ENCODE results near the gene SUPT16H. TPM values are rescaled to one million over a fixed set of nuclear protein-coding genes. Genes with fewer than 3 reads are reported as not detected.

Gene SUPT16H
- total RNA-seq, 1 experiment from 2014 or later: 65.4 TPM

DNA sequence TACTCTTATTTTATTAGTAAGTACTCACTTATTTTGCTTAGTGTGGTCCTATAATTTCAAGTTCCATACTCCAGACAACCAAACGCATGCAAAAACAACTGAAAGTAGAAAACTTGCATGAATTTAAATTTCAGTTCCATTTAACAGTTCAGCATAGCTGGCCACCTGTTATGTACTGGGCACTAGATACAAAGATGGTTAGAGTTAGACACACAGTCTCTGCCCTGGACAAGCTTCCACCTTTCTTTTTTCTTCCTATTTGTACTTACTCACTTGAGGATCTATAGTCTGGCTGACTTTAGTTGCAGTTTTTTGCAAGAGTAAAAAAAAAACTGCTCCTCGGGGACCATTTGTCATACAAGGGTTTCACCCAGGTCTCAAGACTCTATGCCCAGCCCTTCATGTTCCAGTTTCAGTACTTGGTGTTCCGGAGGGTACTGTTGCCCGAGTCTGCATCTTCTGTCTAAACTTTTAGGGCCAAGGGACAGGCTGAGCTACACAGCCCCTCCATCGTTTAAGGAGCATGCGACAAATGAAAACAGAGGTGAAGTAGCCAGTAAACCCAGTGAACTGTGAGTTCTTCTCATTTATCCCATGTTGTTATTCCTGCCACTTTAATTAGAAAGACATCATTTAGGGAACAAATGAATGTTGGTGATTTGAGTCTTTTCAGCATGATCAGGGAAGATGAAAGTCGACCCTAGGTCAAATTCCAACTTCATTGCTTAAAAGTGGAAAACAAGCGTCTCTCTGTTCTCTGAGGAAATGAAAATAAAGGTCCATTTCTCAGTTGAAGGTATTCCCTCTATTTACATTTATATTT lies 81.6 kb downstream of the SUPT16H start:
- intact Hi-C loops (cut with micrococcal nuclease; ENCODE audit: unreplicated experiment): no loop called here
- peaks cover under 1% of the 10 kb centered on the region for H3K4me1 ChIP-seq (replicated peaks; ENCODE audit: insufficient read depth)
- no peak overlapping the region for H3K27ac ChIP-seq
- H3K9me3 ChIP-seq (ENCODE audit: insufficient read depth, low read depth): no peaks in the 10 kb centered on the region
- H3K4me3 ChIP-seq: no peak overlapping the region
- H3K27me3 ChIP-seq (ENCODE audit: insufficient read depth, low read depth): no peaks in the 10 kb centered on the region
- no peaks in the 10 kb centered on the region for H3K36me3 ChIP-seq (ENCODE audit: low read depth)
- ChIA-PET POLR2A (ENCODE audit: unreplicated experiment) (no interaction called here), CTCF (no interaction called here)
- no peak overlapping the region for H3K4me2 ChIP-seq
- H3K9me2 ChIP-seq (ENCODE audit: insufficient read depth): no peaks in the 10 kb centered on the region
- no peaks in the 10 kb centered on the region for H3K79me2 ChIP-seq (ENCODE audit: low read depth)
- BruUV-seq (replicated peaks): no TSS peak
- DNase-seq: no peak
- no peaks in the 10 kb centered on the region for H3F3A ChIP-seq (ENCODE audit: insufficient read depth, low read depth)
- no peak overlapping the region for H2AFZ ChIP-seq
- H4K20me1 ChIP-seq (ENCODE audit: insufficient read depth): no peaks in the 10 kb centered on the region
- TF ChIP-seq, protein P1, sequence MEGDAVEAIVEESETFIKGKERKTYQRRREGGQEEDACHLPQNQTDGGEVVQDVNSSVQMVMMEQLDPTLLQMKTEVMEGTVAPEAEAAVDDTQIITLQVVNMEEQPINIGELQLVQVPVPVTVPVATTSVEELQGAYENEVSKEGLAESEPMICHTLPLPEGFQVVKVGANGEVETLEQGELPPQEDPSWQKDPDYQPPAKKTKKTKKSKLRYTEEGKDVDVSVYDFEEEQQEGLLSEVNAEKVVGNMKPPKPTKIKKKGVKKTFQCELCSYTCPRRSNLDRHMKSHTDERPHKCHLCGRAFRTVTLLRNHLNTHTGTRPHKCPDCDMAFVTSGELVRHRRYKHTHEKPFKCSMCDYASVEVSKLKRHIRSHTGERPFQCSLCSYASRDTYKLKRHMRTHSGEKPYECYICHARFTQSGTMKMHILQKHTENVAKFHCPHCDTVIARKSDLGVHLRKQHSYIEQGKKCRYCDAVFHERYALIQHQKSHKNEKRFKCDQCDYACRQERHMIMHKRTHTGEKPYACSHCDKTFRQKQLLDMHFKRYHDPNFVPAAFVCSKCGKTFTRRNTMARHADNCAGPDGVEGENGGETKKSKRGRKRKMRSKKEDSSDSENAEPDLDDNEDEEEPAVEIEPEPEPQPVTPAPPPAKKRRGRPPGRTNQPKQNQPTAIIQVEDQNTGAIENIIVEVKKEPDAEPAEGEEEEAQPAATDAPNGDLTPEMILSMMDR (conservative IDR thresholded peaks at IDR 0.05): no peak
- TF ChIP-seq EZH2 (IDR thresholded peaks at IDR 0.05; ENCODE audit: low read depth): no peak

Other genes starting within 250 kb of the SUPT16H start
- not detected in 2 replicates for gene OR5AU1, start 228.0 kb downstream of the SUPT16H start, total RNA-seq (2021)
- gene HNRNPC, start 114.6 kb downstream of the SUPT16H start, total RNA-seq (2021): 486 and 550 TPM in 2 replicates
- gene RPGRIP1, start 103.9 kb downstream of the SUPT16H start, total RNA-seq (2021): 0.75 and 2.1 TPM in 2 replicates
- 57.3 and 58.7 TPM in 2 replicates for gene CHD8, start 72.1 kb upstream of the SUPT16H start, total RNA-seq (2021)
- 12.2 and 12.8 TPM in 2 replicates for gene RAB2B, start 92.9 kb upstream of the SUPT16H start, total RNA-seq (2021)
- 32.9 and 50.6 TPM in 2 replicates for gene TOX4, start 93.2 kb upstream of the SUPT16H start, total RNA-seq (2021)
- gene METTL3, start 127.3 kb upstream of the SUPT16H start, total RNA-seq (2021): 27.9 and 30.7 TPM in 2 replicates
- 10.3 and 10.9 TPM in 2 replicates for gene SALL2, start 142.3 kb upstream of the SUPT16H start, total RNA-seq (2021)
- not detected in 2 replicates for gene OR10G3, start 196.1 kb upstream of the SUPT16H start, total RNA-seq (2021)

All from PC-9 (cell line).